SJCRH30 (cell line): Measurements from ENCODE around the gene ECSCR. TPM values are rescaled to one million over a fixed set of nuclear protein-coding genes. Genes with fewer than 3 reads are reported as not detected.

Experiments used
- DNase-seq, 2 experiments: peaks; one replicate each; pipeline ENCODE4 v3.0.0-alpha.2; 2015 to 2020
- H3K27ac ChIP-seq: fragments of 250-450 bp; sonication (Bioruptor Pico); 2 replicates; pipeline ENCODE4 v1.5.1; 2020; ENCODE audit warnings: mild to moderate bottlenecking, moderate library complexity
- H3K27me3 ChIP-seq: fragments of 250-450 bp; sonication (Bioruptor Pico); 2 replicates; pipeline ENCODE4 v1.5.1; 2020; ENCODE audit warnings: mild to moderate bottlenecking, moderate library complexity
- H3K36me3 ChIP-seq: fragments of 250-450 bp; sonication (Bioruptor Pico); 2 replicates; pipeline ENCODE4 v1.5.1; 2020; ENCODE audit warnings: mild to moderate bottlenecking, moderate library complexity
- H3K4me1 ChIP-seq: fragments of 250-450 bp; sonication (Bioruptor Pico); 2 replicates; pipeline ENCODE4 v1.5.1; 2020; ENCODE audit warnings: mild to moderate bottlenecking, moderate library complexity
- H3K4me3 ChIP-seq: fragments of 250-450 bp; sonication (Bioruptor Pico); 2 replicates; pipeline ENCODE4 v1.5.1; 2020; ENCODE audit warnings: mild to moderate bottlenecking, moderate library complexity
- H3K9me3 ChIP-seq: fragments of 250-450 bp; sonication (Bioruptor Pico); replicated peaks from 2 replicates; pipeline ENCODE4 v1.5.1; 2020; ENCODE audit warnings: mild to moderate bottlenecking, moderate library complexity
- total RNA-seq: library from RNA; depleted of rRNA; stranded (reverse); fragments of >200 nt; shearing (Covaris generic); gene quantifications from 2 replicates; pipeline ENCODE4 v1.2.3, GENCODE V29; 2014

Gene ECSCR
- total RNA-seq, 1 experiment from 2014 or later, result 0.14 TPM

DNA sequence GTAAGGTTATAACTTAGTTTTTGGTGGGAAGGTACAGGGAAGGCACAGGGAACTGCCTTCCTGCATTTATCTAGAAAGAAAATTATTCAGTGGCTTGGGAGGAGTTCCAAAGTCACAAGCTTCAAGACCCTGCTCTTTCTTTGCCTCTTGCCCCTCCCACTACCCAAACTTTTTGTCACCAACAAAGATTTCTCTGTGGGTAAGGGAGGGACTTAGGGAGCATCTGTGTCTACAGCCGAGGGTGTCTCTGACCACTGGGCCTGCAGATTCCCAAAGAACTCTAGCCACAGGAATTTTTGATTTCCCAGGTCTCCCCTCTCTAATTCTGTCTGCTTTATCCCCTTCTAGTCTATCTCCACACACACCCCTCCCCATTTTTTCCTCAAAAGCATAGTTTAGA is 2.1 kb downstream of the ECSCR start:
- Histone ChIP-seq H3K27me3 (no peaks in the 10 kb centered on the region), H3K4me1 (peaks cover 30% of the 10 kb centered on the region), H3K36me3 (no peaks in the 10 kb centered on the region), H3K9me3 (no peaks in the 10 kb centered on the region), H3K4me3 (no peak overlapping the region), H3K27ac (no peak overlapping the region)
- DNase-seq, result peak in 1 of 2 experiments; percentile 42

GRCh38 chr5:139459451-139459934 is 3.0 kb downstream of the ECSCR start:
- H3K27me3 ChIP-seq, result no peaks in the 10 kb centered on the region
- H3K4me3 ChIP-seq, result no peak overlapping the region
- no peak for DNase-seq
- H3K27ac ChIP-seq, result no peak overlapping the region
- H3K4me1 ChIP-seq, result peaks cover 30% of the 10 kb centered on the region
- no peaks in the 10 kb centered on the region for H3K9me3 ChIP-seq
- H3K36me3 ChIP-seq, result no peaks in the 10 kb centered on the region

DNA sequence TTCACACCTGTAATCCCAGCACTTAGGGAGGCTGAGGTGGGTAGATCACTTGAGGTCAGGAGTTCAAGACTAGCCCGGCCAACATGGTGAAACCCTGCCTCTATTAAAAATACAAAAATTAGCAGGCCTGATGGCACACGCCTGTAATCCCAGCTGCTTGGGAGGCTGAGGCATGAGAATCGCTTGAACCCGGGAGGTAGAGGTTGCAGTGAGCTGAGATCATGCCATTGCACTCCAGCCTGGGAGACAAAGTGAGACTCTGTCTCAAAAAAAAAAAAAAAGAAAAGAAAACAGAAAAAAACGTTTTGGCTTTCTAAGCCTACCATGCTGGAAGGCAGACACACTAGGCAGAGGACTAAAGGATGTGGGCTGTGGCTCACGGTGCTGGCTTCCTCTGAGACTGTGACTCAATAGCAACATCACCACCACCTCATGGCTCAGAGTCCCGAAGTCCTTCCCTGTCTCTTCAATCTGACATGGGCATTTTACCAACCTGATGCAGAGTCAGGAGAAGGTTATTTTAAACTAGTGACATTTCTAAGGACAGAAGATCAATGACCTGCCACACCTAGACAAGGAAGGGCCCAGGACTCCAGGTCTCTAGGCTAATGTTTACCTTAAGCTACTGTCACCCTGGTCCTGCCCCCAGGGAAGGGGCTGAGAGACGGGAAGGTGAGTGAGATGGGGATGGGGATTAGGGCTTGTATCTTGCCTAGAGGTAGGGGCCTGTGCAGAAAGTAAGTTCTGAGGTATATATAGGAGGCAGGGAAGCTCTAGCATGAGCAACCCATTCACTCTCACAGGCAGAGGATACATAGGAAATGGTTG is 3.7 kb downstream of the ECSCR start:
- no peak overlapping the region for H3K4me3 ChIP-seq
- no peaks in the 10 kb centered on the region for H3K9me3 ChIP-seq
- no peak overlapping the region for H3K27ac ChIP-seq
- peaks cover 30% of the 10 kb centered on the region for H3K4me1 ChIP-seq
- H3K36me3 ChIP-seq, result no peaks in the 10 kb centered on the region
- no peak for DNase-seq
- H3K27me3 ChIP-seq, result no peaks in the 10 kb centered on the region

DNA sequence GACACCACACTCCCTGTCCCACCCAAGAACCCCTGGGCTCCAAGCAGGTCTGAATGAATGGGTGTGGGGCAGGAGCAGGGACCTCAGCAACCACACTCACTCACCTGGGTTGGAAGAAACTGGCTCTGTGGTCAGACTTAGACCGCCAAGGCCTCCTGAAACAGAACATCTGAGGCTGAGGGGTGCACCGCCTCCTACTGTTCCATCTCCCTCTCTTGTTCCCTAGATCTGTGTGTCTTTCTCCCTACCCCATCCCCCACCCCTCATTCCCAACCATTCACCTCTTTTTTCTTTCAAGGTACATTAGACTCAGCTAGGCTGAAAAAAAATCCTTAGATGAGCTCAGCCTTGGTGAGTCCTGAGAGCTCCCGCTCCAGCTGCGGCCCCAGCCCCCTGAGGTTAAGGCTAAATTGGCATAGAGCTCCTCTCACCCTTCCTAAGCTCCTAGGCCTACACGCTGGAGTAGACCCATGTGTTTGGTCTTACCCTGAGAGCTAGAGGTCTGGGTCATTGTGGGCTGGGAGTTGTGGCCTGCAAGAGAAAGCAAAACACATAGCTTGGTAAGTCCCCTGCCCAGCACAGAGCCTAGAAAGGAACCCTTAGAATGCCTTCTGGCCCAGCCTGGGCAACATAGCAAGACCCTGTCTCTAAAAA is 4.8 kb downstream of the ECSCR start:
- peaks cover 27% of the 10 kb centered on the region for H3K4me1 ChIP-seq
- no peak for DNase-seq
- H3K27ac ChIP-seq, result no peak overlapping the region

DNA sequence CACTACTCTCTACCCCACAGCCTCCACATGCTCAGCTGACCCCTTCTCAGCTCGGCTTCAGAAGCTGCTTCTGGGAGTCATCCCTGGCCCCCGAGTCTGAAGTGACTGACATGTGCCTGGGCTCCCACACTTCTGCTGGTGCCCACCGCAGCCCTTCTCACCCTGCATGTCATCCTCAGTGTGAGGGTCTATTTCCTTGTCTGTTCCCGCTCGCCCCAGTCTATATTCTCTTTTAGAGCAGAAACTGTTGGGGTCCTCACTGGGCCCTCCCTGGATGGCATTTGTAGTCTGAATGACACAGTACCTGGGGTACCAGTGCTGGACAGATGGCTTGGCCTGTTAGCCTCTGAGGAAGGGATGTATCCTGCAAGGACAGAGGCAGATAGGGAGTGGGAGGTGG is 5.3 kb downstream of the ECSCR start:
- no peaks in the 10 kb centered on the region for H3K9me3 ChIP-seq
- DNase-seq, result no peak

More for the DNA sequence above, 4.8 kb downstream of the ECSCR start:
- no peaks in the 10 kb centered on the region for H3K36me3 ChIP-seq
- no peaks in the 10 kb centered on the region for H3K27me3 ChIP-seq
- no peaks in the 10 kb centered on the region for H3K9me3 ChIP-seq
- H3K4me3 ChIP-seq, result no peak overlapping the region

GRCh38 chr5:139456776-139457175 is 5.8 kb downstream of the ECSCR start:
- no peaks in the 10 kb centered on the region for H3K9me3 ChIP-seq
- no peak overlapping the region for H3K4me3 ChIP-seq
- H3K4me1 ChIP-seq, result peaks cover 17% of the 10 kb centered on the region
- no peak overlapping the region for H3K27ac ChIP-seq
- DNase-seq, result no peak
- no peaks in the 10 kb centered on the region for H3K36me3 ChIP-seq
- no peaks in the 10 kb centered on the region for H3K27me3 ChIP-seq

More for the DNA sequence above, 5.3 kb downstream of the ECSCR start:
- H3K36me3 ChIP-seq, result no peaks in the 10 kb centered on the region
- H3K27me3 ChIP-seq, result no peaks in the 10 kb centered on the region
- H3K27ac ChIP-seq, result no peak overlapping the region
- peaks cover 22% of the 10 kb centered on the region for H3K4me1 ChIP-seq
- H3K4me3 ChIP-seq, result no peak overlapping the region

DNA sequence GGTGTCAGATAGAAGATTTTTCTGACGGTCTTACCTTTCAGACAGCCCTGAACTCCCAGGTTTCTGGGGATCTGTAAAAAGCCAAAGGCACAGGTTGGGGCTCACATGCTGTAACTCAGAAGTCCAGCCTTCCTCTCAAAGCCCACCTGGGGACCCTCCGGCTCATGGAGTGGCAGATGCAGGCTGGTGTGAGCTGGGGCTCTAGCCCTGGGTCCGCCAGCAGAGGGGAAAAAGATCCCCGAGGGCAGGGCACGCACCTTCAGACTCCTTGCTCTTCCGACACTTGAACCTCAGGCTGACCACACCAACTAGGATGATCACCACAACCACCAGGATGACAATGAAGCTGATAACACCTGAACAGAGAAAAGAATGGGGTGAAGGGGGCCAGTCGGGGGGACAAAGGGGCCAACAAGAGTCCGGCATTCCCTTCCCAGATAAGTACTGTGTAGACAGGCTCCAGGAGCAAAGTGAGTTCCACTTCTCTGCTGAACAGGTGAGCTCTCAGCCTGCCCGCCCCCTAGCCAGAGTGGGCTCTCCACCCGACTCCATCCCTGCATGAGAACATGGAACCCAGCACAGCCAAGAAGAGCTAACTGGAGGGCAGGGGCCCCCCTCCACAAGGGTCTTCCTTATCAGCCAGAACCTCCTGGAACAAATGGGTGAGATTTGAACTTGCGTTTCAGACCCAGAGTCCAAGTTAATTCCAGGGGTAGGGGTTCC is 7.8 kb downstream of the ECSCR start:
- Histone ChIP-seq H3K9me3 (no peaks in the 10 kb centered on the region), H3K36me3 (no peaks in the 10 kb centered on the region), H3K4me3 (no peak overlapping the region), H3K27me3 (no peaks in the 10 kb centered on the region), H3K4me1 (peaks cover 8% of the 10 kb centered on the region; the same call in 1 of the 2 replicates), H3K27ac (no peak overlapping the region)
- DNase-seq, result no peak

- H3K27me3 ChIP-seq, result no peaks in the 10 kb centered on the region
- H3K27ac ChIP-seq, result no peak overlapping the region
- no peaks in the 10 kb centered on the region for H3K9me3 ChIP-seq
- H3K36me3 ChIP-seq, result no peaks in the 10 kb centered on the region
- H3K4me1 ChIP-seq, result peaks cover 1% of the 10 kb centered on the region; the same call in 1 of the 2 replicates
- no peak for DNase-seq
- H3K4me3 ChIP-seq, result no peak overlapping the region
Measured at GRCh38 chr5:139453683-139454567, 8.6 kb downstream of the ECSCR start.

DNA sequence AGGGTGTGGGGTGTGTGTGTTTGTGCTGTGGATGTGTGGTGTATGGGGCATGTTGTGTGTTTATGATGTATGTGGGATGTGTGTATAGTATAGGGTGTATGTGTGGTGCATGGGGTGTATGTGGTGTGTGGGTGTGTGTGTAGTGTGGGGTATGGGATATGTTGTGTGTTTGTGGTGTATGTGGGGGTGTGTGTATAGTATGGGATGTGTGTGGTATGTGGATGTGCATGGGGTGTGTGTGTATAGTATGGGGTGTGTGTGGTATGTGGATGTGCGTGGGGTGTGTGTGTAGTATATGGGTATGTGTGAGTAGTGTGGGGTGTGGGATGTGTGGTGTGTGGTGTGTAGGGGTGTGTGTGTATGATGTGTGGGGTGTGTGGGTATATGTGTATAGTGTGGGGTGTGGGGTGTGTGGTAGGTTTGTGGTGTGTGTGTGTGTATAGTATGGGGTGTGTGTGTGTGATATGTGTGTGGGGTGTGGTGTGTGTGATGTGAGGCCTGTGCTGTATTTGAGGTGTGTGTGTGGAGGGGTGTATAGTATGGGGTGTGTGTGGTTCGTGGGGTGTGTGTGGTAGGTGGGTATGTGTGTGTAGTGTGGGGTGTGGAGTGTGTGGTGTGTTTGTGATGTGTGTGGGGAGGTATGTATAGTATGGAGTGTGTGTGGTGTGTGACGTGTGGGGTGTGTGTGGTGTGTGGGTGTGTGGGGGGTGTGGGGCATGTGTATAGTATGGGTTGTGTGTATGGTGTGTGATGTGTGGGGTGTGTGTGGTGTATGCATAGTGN is 10.5 kb downstream of the ECSCR start:
- Histone ChIP-seq H3K27ac (no peak overlapping the region), H3K27me3 (no peaks in the 10 kb centered on the region), H3K36me3 (no peaks in the 10 kb centered on the region), H3K4me3 (no peak overlapping the region), H3K9me3 (no peaks in the 10 kb centered on the region), H3K4me1 (0 out of 2 replicates have a peak, but pooled peaks cover 3% of the 10 kb centered on the region)
- no peak for DNase-seq

DNA sequence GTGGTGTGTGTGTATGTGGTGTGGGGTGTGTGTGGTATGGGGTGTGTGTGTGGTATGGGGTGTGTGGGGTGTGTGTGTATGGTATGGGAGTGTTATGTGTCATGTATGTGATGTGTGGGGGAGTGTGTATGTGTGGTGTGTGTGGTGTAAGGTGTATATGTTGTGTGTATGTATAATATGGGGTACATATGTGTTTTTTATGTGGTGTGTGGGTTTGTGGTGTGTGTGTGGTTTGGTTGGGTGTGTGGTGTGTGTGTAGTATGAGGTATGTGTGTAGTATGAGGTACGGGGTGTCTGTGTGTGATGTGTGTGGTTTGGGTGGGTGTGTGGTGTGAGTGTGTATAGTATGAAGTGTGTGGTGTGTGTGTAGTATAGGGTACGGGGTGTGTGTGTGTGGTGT is 11.4 kb downstream of the ECSCR start:
- H3K9me3 ChIP-seq, result no peaks in the 10 kb centered on the region
- H3K27ac ChIP-seq, result no peak overlapping the region
- no peaks in the 10 kb centered on the region for H3K27me3 ChIP-seq
- H3K4me1 ChIP-seq, result 0 out of 2 replicates have a peak, but pooled peaks cover 3% of the 10 kb centered on the region
- H3K36me3 ChIP-seq, result no peaks in the 10 kb centered on the region
- H3K4me3 ChIP-seq, result no peak overlapping the region
- DNase-seq, result no peak

GRCh38 chr5:139446956-139447779 is 15.4 kb downstream of the ECSCR start:
- Histone ChIP-seq H3K27ac (no peak overlapping the region), H3K4me3 (no peak overlapping the region), H3K9me3 (no peaks in the 10 kb centered on the region), H3K27me3 (no peaks in the 10 kb centered on the region), H3K36me3 (no peaks in the 10 kb centered on the region), H3K4me1 (peaks cover 35% of the 10 kb centered on the region)
- DNase-seq, result no peak

GRCh38 chr5:139445325-139446170 is 17.0 kb downstream of the ECSCR start:
- H3K27ac ChIP-seq, result no peak overlapping the region

More at GRCh38 chr5:139445325-139446170, 17.0 kb downstream of the ECSCR start:
- Histone ChIP-seq H3K36me3 (no peaks in the 10 kb centered on the region), H3K4me1 (peaks cover 35% of the 10 kb centered on the region), H3K4me3 (no peak overlapping the region), H3K9me3 (no peaks in the 10 kb centered on the region), H3K27me3 (no peaks in the 10 kb centered on the region)
- no peak for DNase-seq
